Right atrium auricular region (tissue), 2 donors: ENCODE data around the gene TRMT2A. TPM values are rescaled to one million over a fixed set of nuclear protein-coding genes. Genes with fewer than 3 reads are reported as not detected.
"Not testable (repeated sequence)": the region's sequence is repeated elsewhere in the genome, so short reads cannot be mapped to it uniquely, and the experiment has no call there.

Experiments used
- DNase-seq: peaks from one replicate; pipeline ENCODE4 v3.0.0-alpha.2; 2019; ENCODE audit warnings: low spot score
- H3K27ac ChIP-seq, 2 donors: fragments of 200-600 bp; sonication (generic); 1 replicate in 1 of 2; 2 replicates in 1 of 2; pipeline ENCODE4 v1.5.1; 2016 to 2019
- H3K27me3 ChIP-seq, 2 donors: fragments of 200-600 bp; sonication (generic); one replicate each; pipeline versions ENCODE4 v1.5.1 to v1.6.0; 2017 to 2019
- H3K36me3 ChIP-seq: fragments of 200-600 bp; sonication (generic); one replicate; pipeline ENCODE4 v1.5.1; 2016
- H3K4me1 ChIP-seq, 2 donors: fragments of 200-600 bp; sonication (generic); one replicate each; pipeline versions ENCODE4 v1.5.1 to v1.6.0; 2017 to 2019
- H3K4me3 ChIP-seq, 2 donors: fragments of 200-600 bp; sonication (generic); 1 replicate in 1 of 2; 2 replicates in 1 of 2; pipeline ENCODE4 v1.5.1; 2017 to 2019; ENCODE audit warnings: mild to moderate bottlenecking in 1 of 2, moderate library complexity in 1 of 2
- H3K9me3 ChIP-seq, 2 donors: fragments of 200-600 bp; sonication (generic); one replicate each; pipeline ENCODE4 v1.5.1; 2019
- total RNA-seq, 2 donors: library from RNA; depleted of rRNA; stranded (reverse); fragments of >200 nt; gene quantifications; one replicate each; pipeline ENCODE4 v1.1.0, GENCODE V29; 2016
- TF ChIP-seq, protein P1 (sequence below), 2 donors: fragments of 200-600 bp; sonication (generic); IDR thresholded peaks; one replicate each; pipeline ENCODE4 v1.5.1; 2019; ENCODE audit warnings: antibody characterized with exemption in 2 of 2

Gene TRMT2A
- total RNA-seq, 2 donors from 2014 or later, result 16.0 to 17.6 TPM

DNA sequence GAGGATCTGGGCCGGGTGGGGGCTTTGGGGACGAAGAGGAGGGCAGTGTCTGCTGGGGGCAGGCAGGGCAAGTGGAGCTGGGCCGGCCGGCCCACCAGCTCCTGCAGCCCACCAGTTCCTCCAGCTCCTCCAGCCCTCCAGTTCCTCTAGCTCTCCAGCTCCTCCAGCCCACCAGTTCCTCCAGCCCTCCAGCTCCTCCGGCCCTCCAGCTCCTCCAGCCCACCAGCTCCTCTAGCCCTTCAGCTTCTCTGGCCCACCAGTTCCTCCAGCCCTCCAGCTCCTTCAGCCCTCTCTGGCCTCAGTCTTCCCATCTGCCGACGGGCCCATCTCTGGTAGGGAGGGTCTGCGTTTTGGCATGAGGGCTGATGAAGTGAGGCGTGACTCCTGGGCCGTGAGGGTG is 43.0 kb upstream of the TRMT2A start:
- TF ChIP-seq, protein P1, sequence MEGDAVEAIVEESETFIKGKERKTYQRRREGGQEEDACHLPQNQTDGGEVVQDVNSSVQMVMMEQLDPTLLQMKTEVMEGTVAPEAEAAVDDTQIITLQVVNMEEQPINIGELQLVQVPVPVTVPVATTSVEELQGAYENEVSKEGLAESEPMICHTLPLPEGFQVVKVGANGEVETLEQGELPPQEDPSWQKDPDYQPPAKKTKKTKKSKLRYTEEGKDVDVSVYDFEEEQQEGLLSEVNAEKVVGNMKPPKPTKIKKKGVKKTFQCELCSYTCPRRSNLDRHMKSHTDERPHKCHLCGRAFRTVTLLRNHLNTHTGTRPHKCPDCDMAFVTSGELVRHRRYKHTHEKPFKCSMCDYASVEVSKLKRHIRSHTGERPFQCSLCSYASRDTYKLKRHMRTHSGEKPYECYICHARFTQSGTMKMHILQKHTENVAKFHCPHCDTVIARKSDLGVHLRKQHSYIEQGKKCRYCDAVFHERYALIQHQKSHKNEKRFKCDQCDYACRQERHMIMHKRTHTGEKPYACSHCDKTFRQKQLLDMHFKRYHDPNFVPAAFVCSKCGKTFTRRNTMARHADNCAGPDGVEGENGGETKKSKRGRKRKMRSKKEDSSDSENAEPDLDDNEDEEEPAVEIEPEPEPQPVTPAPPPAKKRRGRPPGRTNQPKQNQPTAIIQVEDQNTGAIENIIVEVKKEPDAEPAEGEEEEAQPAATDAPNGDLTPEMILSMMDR (IDR thresholded peaks at IDR 0.05), result no peak
- Histone ChIP-seq H3K4me1 (no peaks in the 10 kb centered on the region), H3K27ac (no peak overlapping the region), H3K9me3 (no peaks in the 10 kb centered on the region), H3K36me3 (no peaks in the 10 kb centered on the region), H3K4me3 (no peak overlapping the region), H3K27me3 (no peaks in the 10 kb centered on the region)
- no peak for DNase-seq

DNA sequence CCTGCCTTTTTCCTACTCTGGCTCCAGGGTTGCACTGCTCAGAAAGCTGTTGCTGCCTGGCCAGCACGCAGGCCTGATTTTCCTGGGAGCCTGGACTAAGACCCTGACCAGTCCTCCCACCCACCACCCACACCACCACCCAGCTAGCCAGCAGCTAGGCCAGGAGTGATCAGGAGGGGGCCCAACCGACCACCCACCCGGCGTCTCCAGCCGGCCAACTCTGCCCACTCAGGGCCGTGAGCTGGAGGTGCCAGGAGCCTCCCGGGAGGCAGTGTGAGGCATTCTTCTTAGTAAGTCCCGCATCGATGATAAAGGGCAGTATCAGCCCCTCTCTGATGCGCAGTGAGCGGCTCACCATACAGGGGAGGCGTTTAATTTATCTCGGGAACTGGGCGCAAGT is 42.5 kb upstream of the TRMT2A start:
- H3K9me3 ChIP-seq, H3K4me3 ChIP-seq: not testable (repeated sequence)

DNA sequence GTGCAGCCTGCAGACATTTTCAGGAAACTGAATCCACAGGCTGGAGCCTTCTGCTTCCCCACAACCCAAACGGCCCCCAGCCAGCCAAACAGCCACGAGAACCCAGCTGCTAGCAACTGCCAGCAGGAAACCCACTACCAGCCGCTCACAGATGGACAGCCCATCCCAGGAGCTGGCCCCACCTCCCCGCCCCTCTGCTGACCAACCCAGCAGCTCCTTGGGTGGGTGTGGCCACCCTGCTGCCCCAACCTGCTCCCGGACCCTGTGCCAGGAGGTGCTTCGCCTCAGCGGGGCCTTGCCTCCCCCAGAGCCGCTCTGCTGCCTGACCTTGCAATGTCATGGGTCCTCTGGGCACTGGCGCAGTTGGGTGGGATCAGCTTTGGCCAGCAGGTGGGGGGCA is 42.0 kb upstream of the TRMT2A start:
- TF ChIP-seq, protein P1 (IDR thresholded peaks at IDR 0.05), result no peak
- Histone ChIP-seq H3K36me3 (no peaks in the 10 kb centered on the region), H3K9me3 (no peaks in the 10 kb centered on the region), H3K4me3 (no peak overlapping the region), H3K27me3 (no peaks in the 10 kb centered on the region), H3K4me1 (no peaks in the 10 kb centered on the region), H3K27ac (no peak overlapping the region)
- no peak for DNase-seq

More for the DNA sequence above, 42.5 kb upstream of the TRMT2A start:
- H3K27ac ChIP-seq, DNase-seq, H3K36me3 ChIP-seq, H3K4me1 ChIP-seq, H3K27me3 ChIP-seq: not testable (repeated sequence)

DNA sequence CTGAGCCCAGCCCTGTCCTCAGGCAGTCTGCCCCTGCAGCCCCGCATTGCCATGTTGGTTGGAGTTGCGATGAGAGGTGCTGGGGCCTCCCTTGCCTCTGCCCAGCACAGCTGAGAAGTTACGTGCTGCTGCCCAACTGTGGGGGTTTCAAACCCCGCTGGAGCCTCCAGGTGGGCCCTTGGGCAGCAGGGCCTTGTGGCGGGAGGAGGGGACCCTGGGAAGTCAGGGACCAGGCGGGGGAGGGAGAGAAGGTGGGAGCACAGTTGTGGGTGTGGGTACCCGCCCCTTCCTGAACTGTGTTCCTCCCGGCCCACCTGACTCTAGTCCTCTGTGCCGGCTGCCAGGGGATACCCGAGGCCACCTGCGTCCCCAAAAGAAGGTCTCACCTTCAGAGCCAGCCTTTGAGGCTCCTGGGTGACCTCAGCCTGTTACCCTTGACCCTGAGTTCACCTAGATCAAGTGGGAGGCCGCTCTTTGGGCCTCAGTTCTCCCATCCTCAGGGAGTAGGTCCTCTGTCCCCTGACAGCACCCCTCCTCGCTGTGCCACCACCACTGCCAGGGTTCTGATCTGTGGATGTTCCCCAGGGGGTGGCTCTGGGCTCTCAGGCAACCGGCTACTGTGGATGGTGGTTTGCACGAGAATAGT is 41.5 kb upstream of the TRMT2A start:
- no peak for DNase-seq
- H3K27me3 ChIP-seq, result no peaks in the 10 kb centered on the region
- H3K27ac ChIP-seq, result no peak overlapping the region
- H3K4me3 ChIP-seq, result no peak overlapping the region
- H3K4me1 ChIP-seq, result no peaks in the 10 kb centered on the region
- TF ChIP-seq, protein P1 (IDR thresholded peaks at IDR 0.05), result no peak
- H3K9me3 ChIP-seq, result no peaks in the 10 kb centered on the region
- no peaks in the 10 kb centered on the region for H3K36me3 ChIP-seq

DNA sequence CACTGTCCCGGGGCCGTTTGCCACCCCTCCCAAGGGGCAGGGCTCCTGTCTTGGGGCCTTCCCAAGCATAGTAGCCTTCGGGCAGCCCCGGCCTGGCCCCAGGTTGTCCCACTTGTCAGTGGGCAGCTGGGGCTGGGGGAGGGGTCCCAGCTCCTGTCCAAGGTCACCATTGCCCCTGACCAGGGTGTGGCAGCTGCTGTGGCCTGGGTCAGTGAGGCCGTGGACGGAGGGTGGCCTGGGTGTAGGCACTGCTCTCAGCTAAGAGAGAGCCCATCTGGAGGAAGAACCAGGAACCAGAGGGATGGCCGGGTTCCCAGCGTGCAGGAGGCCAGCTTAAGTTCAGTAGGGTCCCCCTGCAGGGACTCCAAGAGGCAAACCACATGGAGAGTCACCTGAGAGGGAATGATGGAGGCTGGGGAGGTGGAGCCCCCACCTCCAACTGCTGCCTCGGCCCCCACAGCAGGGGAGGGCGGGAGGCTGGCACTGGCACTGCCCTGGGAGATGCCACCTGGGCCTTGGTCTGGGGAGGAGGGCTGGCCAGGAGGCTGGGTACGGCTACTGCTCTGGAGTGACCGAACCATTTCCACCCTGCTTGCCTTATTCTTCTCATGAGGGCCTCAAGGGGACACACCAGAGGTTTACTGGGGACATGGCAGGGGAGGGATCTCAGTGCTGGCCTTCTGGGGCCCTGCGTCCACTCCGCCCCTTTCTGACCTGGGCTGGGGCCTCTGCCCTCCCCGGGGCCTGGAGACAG is 40.6 kb upstream of the TRMT2A start:
- no peaks in the 10 kb centered on the region for H3K9me3 ChIP-seq
- H3K27me3 ChIP-seq, result no peaks in the 10 kb centered on the region
- no peak for DNase-seq
- H3K4me3 ChIP-seq, result no peak overlapping the region
- no peak overlapping the region for H3K27ac ChIP-seq
- no peaks in the 10 kb centered on the region for H3K36me3 ChIP-seq
- H3K4me1 ChIP-seq, result no peaks in the 10 kb centered on the region
- TF ChIP-seq, protein P1 (IDR thresholded peaks at IDR 0.05), result no peak

DNA sequence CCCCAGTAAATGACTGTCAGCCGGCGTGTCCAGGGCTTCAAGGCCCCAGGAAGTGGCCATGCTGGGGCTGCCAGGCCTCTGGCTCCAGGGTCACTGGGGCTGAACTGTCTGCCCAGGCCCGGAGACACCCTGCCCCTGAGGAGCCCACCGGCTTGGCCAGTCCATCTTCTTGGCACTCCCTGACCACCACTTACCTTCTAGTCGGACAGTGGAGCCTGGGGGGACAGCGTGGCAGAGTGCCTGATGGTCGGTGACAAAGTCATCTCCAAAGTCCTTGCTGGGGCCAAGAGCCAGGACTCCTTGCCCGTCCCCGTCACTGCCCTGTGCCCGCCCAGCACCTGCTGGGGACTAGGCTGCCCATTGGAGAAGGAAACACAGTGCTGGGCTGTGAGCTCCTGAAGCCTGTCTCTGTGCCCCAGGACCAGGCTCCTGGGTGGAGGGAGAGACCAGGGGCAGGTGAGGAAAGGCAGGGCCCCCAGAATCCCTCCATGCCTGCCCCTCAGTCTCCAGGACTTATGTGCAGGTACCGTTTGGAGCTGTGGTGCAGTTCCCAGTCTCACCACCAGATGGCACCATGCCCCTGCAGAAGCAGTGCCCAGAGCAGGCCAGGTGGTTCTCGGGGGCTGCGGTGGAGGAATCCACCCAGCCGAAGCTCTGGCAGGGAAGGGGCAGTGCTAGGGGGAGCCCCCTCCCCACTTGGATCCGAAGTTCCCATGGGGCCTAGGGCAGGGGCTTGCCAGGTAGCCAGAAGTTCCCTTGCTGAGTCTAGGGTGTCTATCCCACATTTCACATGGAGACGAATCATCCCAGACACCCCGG is 39.8 kb upstream of the TRMT2A start:
- Histone ChIP-seq H3K4me1 (no peaks in the 10 kb centered on the region), H3K9me3 (no peaks in the 10 kb centered on the region), H3K27ac (no peak overlapping the region), H3K27me3 (no peaks in the 10 kb centered on the region), H3K4me3 (no peak overlapping the region), H3K36me3 (no peaks in the 10 kb centered on the region)
- TF ChIP-seq, protein P1 (IDR thresholded peaks at IDR 0.05), result peak; percentile 98 to 99
- DNase-seq, result peak; percentile 90
